GM21737 (cell line): ENCODE data around the gene PHOSPHO2.
A peak's percentile ranks its signal among the peaks of the same experiment; 100 is the strongest.

Experiments used
- ATAC-seq: cut with Tn5 transposase; IDR thresholded peaks from one replicate; pipeline ENCODE4 v1.9.1; 2021; ENCODE audit warnings: mild to moderate bottlenecking, moderate library complexity; ENCODE audit not compliant: unreplicated experiment

PHOSPHO2 gene

DNA sequence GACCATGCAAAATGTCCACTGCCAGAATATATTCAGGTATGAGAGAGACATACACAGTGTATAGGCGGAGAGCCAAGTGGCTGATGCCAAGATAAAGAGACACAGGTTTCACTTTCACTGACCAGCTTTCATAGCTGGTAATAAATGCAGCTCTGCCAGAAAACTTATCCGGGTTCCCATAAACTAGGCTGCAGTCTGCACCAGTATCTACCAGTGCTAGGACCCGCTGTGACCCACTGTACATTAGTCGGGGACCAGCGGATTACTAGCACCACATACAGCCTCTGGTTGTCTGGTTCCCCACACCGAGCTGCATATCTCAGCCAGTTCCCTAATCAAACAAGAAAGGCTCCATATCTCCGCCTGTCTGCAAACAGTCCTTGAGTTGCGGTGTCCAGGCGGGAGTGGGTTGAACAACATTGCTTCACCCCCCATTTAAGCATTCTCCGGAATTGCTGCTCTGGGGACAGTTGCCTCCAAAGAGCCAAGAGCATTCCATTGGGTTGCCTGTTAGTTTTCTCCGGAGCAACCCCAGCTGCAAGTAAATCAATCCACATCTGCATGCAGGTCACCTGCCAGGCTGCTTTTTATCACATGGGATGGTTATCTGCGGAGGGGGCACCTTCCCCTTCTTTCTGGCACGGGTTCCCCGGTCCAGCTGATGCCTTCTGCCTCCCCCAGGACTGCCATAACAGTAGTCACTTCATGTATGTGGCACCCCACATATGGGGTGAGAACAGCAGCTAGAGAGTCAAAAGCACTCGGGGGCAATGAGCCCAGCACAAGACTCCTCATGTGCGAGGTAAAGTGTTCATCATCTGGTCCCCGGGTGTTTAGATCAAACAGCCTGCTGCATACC lies 21.3 kb downstream of the PHOSPHO2 start:
- ATAC-seq, result no peak

DNA sequence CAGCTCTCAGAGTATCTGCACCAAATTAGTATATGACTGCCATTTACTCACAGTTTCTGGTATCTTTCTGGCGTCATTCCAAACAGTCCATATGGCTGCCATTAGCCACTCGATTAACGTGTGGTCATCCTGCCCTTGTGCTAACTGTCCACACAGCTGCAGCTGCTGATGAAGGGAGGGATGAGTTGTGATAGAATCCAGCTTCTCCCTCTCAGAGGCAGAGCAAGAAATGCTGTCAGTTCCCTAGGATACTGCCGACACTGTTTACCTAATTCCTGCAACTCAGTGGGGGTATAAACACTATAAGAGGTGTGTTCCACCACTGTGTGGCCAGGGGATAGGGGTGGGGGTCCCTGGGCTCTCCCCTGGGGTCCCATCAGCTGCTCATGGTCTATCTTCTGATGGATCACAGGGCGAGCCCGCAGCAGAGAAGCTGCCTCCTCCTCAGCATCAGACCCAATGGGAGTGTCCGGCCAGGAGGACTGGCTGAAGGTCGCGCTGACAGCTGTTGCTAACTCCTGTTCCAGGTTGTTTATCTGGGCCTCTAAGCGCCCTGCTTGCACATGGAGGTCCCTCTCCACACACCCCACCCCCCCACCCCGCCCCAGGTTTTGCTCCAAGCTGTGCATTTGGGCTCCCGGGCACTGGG lies 22.1 kb downstream of the PHOSPHO2 start:
- no peak for ATAC-seq

DNA sequence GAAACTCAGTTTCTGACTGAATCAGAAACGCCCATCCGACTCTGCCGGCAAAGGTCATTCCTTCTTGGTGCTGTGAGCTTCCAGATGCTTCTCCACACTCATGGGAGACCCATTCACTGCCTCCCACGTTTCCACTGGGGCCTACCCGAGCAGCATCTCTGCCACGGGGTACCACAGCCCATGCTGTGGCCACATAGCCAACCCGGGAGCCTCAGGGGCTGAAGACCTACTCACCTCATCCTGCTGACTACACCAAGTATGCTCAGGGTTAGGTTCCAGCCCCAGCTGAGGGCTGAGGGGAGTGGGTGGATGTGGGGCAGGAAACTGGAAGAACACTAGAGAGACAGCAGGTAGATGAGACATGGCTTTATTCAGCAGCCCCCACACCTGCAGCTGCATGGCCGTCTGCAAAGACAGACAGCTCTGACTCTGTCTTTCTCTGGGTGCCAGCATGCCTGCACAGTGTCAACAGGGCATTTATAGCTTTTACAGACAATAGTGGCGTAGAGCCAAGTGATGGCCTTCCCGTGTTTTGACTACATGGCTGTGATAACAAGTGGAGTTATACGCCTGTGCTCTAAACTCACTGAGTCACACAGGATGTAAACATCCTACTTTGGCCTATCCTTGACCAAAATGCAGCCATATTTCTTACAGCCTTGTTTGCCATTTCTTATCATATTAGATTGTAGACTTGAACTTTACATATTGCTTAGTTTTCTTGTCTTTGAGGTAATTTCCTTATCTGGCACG lies 22.8 kb downstream of the PHOSPHO2 start:
- no peak for ATAC-seq

GRCh38 chr2:169717691-169718063 lies 23.4 kb downstream of the PHOSPHO2 start:
- no peak for ATAC-seq

GRCh38 chr2:169718930-169719504 lies 24.7 kb downstream of the PHOSPHO2 start:
- no peak for ATAC-seq

GRCh38 chr2:169721016-169721415 lies 26.7 kb downstream of the PHOSPHO2 start:
- ATAC-seq, result no peak

GRCh38 chr2:169727065-169727464 lies 32.8 kb downstream of the PHOSPHO2 start:
- ATAC-seq, result no peak

GRCh38 chr2:169729274-169729605 lies 35.0 kb downstream of the PHOSPHO2 start:
- no peak for ATAC-seq

DNA sequence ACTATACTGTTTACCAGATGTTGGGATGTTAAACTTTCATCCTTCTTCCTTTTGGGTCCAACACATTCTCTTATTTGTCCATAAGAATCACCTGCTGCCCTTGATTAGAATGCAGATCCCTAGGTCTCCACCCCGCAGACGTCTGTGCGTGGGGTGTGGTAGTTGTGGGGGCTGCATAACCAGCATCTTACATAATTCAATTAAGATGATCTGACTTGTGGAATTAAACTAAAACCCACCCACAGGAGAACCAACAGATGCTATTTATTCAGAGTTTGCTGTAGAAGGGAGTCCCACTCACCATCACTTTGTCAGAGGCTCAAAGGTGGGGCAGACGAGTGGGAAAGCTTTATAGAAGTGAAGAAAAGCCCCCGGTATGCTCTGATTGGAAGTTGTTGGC lies 37.8 kb downstream of the PHOSPHO2 start:
- no peak for ATAC-seq

DNA sequence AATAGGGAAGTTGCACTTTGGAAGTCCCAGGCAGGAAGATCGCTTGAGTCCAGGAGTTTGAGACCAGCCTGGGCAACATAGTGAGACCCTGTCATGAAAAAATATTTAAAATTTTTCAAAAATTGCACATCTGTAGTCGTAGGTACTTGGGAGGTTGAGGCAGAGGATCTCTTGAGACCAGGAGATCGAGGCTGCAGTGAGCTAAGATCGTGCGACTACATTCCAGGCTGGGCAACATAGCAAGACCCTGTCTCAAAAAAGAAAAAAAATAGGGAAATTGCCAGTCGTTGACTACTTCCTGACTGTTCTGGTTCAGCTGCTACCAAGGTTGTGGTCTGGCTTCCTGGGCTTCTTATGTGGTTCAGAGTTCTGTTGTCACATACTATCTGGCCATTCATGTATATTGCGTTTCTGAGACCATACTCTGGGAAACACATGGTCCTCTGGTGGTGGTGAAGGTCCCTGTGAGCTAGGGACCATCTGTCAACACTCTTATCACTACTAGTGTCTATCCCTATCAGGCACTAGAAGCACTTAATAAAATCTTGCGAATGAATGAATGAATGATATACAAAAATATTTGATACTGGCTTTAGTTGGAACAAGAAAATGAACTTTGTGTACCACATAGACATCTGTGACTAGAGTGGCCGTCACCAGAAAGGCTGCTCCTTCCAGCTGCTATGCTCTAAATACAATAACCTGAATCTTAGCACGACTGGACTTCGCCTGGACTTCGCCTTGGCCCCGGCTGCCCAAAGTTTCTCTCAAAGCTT lies 38.5 kb downstream of the PHOSPHO2 start:
- no peak for ATAC-seq

DNA sequence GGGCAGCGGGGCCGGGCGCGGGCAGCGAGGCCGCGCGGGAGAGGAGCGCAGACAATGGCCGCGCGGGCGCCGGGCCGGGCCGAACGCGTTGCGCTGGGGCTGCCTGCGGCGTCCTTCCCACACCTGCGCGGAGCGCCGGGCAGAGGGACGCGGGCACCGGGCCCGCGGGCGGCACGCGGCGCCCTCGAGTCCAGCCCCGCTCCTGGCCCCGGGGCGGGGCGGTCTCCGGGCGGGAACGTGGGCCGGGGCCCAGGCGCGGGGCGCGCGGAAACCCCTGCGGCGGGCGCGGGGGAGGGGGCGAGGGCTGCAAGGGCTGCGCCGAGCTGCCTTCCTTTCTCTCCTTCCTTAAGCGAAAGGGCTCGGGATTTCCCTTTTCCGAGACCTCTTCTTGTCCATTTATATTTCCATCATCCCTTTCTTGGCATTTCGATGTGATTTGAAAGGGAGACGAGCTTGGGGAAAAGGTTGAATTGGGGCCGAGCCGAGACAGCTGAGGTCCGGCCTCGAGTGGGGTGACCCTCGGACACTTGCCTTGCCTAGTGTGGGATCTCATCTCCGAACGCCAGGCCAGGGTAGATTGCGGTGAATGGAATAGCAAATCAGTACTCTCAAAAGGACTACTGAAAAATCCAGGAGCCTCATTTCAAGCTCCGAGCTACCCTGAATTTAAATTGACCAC lies 40.0 kb downstream of the PHOSPHO2 start:
- ATAC-seq, result peak; percentile 36

DNA sequence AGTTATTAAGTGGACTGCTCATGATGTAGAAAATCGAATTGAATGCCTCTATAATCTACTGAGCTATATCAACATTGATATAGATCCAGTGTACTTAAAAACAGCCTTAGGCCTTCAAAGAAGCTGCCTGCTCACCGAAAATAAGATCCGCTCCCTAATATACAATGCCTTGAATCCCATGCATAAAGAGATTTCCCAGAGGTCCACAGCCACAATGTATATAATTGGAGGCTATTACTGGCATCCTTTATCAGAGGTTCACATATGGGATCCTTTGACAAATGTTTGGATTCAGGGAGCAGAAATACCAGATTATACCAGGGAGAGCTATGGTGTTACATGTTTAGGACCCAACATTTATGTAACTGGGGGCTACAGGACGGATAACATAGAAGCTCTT lies 41.4 kb downstream of the PHOSPHO2 start:
- no peak for ATAC-seq

GRCh38 chr2:169736902-169737301 lies 42.6 kb downstream of the PHOSPHO2 start:
- no peak for ATAC-seq

- no peak for ATAC-seq
Observed at GRCh38 chr2:169738566-169739229, 44.4 kb downstream of the PHOSPHO2 start.

DNA sequence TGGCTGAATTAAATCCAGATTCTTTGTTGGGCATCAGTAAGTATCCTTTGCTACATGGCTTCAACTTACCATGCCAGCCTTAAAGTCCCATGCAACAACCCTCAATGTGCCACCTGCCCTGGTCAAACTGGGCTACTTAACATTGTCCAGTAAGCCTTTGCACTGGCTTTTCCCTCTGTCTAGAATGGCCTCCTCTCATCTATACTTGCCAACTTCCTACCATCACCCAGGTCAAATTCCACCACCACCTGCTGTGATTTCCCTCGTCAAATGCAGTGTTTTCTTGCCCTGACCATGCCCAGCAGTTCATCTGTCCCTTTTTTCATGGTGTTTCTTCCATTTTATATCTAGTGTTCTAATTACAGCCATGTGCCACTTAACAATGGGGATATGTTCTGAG lies 45.1 kb downstream of the PHOSPHO2 start:
- ATAC-seq, result no peak

GRCh38 chr2:169743549-169743948 lies 49.3 kb downstream of the PHOSPHO2 start:
- no peak for ATAC-seq

DNA sequence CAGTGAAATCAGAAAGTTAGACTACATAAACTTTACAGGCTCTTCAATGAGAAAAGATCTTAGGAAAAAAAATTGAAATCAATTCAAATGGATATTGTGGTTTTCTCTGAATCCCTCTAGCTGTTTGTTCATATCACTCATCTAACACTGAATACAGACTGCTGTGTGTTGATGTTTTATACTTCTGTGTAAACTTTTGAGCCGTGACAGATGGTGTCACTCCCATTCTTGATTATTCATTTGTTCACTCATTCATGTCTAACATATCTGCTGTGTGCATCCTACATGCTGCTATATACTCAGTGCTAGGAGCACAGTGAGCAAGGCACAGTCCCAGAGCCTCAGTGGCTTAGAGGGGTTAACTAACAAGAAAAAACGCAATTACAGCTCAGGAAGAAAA lies 52.0 kb downstream of the PHOSPHO2 start:
- no peak for ATAC-seq

DNA sequence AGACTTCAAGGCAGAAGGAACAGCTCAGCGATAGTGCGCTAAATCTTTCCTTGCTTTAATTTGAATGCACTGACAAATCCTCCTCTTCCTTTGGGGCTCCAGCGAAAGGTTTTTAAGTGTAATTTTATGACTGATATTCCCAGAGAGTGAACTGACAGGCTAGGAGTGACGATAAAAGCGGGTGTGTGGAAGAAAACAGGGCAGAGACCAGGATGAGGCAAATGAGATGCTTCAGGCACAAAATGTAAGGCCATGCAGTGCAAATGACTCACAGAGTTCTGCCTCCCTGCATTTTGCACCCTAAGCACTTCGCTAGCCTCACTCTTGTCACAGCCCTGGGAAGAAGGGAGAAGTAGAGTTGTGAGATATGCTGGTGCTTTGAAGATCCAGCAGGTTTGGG lies 54.0 kb downstream of the PHOSPHO2 start:
- ATAC-seq, result no peak
